Activated T-helper 1 cell treated with Interleukin-2 at 50 U/mL for 16 hours (primary cell): Measurements from ENCODE around the gene RAD9A.

Experiments used
- DNase-seq: peaks from one replicate; pipeline ENCODE4 v3.0.0-alpha.2; 2020; ENCODE audit warnings: low read depth

Gene RAD9A

GRCh38 chr11:67441098-67441563 lies 49.3 kb downstream of the RAD9A start:
- no peak for DNase-seq

GRCh38 chr11:67441731-67442351 lies 50.1 kb downstream of the RAD9A start:
- no peak for DNase-seq

DNA sequence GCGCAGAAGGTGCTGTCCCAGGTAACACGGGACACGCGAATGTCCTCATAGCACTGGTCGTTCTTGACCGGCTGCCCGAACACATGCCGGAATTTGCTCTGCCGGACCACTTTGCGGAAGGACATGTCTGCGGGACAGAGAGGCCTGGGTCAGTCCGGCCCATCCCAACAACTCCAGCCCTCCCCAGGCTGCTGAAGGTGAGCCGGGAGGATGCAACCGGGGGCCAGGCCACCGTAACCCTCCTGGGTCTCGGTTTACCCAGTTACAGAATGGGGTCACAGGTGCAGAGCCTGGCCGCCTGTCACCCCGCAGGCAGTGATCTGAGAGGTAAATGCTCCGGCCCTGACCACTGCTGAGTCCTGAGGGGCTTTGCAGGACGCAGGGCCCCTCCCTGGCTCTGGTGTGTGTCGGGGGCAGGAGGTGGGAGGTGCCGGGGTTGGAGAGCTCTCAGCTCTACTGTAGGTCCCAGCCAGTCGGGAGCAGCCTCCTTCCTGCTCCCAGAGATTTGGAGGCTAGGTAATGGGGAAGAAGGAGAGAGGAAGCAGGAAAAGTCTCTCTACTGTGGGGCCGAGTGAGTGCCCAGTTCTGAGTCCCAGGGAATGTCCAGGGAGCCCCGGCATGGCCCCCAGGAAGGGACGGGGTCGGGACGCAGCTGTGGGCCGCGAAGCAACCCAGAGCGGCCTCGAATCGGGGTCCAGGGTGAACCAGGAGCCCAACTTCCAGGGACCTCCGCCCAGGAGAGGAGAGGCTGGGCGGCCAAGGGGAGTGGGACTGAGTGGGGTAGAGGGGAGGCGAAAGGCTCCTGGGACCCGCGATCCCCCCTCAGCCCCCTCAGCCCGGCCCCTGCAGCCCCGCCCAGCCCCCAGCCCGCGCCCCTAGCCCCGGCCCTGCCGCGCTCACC lies 51.0 kb downstream of the RAD9A start:
- DNase-seq: no peak

DNA sequence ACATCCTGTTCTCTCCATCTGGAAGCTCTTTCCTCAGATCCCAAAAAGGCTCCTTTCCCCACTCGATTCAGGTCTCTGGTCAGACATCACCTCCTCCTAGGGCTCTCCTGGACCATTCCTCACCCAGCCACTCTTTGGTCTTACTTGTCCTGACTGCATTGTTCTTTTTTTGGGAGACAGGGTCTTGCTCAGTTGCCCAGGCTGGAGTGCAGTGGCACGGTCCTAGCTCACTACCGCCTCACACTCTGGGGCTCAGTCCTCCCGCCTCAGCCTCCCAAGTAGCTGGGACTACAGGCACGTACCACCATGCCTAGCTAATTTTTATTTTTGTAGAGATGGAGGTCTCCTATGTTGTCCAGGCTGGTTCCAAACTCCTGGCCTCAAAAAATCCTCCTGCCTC lies 53.7 kb downstream of the RAD9A start:
- DNase-seq: no peak
